Gastroesophageal sphincter (tissue), 3 donors: ENCODE results near the gene BRMS1.

ENCODE experiments used
- EP300 ChIP-seq: sonication (generic); formaldehyde crosslinking; IDR thresholded peaks from one replicate; pipeline ENCODE4 v1.6.1; 2017; ENCODE audit warnings: antibody characterized with exemption, mild to moderate bottlenecking
- POLR2A ChIP-seq, 2 donors: fragments of 450-650 bp; IDR thresholded peaks; one replicate each; pipeline ENCODE4 v1.6.1; 2017; ENCODE audit warnings: antibody characterized with exemption in 2 of 2, mild to moderate bottlenecking in 2 of 2, moderate library complexity in 1 of 2
- TF ChIP-seq, protein P1 (sequence below), 4 experiments: fragments of 200-600 bp in 2 of 4; fragments of 450-650 bp in 2 of 4; sonication (generic) in 1 of 4; IDR thresholded peaks; one replicate each; pipeline ENCODE4 v1.5.1; 2017 to 2019; ENCODE audit warnings: antibody characterized with exemption in 4 of 4, mild to moderate bottlenecking in 2 of 4, moderate library complexity in 2 of 4

GRCh38 chr11:66315921-66316811 lies 28.7 kb downstream of the BRMS1 start:
- TF ChIP-seq, protein P1, sequence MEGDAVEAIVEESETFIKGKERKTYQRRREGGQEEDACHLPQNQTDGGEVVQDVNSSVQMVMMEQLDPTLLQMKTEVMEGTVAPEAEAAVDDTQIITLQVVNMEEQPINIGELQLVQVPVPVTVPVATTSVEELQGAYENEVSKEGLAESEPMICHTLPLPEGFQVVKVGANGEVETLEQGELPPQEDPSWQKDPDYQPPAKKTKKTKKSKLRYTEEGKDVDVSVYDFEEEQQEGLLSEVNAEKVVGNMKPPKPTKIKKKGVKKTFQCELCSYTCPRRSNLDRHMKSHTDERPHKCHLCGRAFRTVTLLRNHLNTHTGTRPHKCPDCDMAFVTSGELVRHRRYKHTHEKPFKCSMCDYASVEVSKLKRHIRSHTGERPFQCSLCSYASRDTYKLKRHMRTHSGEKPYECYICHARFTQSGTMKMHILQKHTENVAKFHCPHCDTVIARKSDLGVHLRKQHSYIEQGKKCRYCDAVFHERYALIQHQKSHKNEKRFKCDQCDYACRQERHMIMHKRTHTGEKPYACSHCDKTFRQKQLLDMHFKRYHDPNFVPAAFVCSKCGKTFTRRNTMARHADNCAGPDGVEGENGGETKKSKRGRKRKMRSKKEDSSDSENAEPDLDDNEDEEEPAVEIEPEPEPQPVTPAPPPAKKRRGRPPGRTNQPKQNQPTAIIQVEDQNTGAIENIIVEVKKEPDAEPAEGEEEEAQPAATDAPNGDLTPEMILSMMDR (IDR thresholded peaks at IDR 0.05): no peak
- TF ChIP-seq EP300: no peak
- TF ChIP-seq POLR2A (IDR thresholded peaks at IDR 0.05): no peak
